HG03558 (cell line): ENCODE data around the gene CCDC106.
A peak's percentile ranks its signal among the peaks of the same experiment; 100 is the strongest.

Source experiments
- ATAC-seq: cut with Tn5 transposase; IDR thresholded peaks from one replicate; pipeline ENCODE4 v1.9.1; 2021; ENCODE audit warnings: moderate number of reproducible peaks; ENCODE audit not compliant: unreplicated experiment; ENCODE audit errors: extremely low read depth

Gene CCDC106

GRCh38 chr19:55649268-55650125, 1.5 kb downstream of the CCDC106 start:
- no peak for ATAC-seq

- ATAC-seq: no peak
Measured at GRCh38 chr19:55650126-55650557, 2.1 kb downstream of the CCDC106 start.

DNA sequence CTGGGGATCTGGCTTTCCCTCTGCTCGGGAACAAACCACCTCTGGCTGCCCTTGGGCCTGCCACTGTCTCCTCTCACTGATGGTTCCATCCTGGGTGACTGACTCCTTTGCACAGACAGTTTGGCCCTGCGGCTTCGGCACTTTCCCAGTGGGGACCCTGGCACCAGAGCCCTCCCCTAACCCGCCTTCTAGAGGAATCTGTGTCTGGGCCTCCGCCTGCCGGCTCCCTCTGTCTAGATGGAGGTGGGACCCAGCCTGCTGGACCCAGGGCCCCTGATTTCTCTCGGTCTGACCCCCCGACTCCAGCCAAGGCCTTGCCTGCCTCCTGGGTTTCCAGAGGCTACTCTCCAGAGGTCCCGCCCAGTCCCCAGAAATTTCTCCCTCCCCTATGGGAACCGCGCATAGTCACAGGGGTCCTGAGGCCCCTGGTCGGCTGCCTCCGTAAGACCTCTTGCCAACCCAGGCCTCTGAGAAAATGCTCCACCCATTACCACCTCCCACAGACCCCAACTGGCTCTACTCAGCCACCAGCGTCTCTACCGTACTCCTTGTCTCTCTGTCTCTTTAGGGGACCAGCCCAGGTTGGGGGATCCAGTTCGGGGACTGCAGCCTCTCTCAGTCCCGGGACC, 2.7 kb downstream of the CCDC106 start:
- ATAC-seq: no peak

DNA sequence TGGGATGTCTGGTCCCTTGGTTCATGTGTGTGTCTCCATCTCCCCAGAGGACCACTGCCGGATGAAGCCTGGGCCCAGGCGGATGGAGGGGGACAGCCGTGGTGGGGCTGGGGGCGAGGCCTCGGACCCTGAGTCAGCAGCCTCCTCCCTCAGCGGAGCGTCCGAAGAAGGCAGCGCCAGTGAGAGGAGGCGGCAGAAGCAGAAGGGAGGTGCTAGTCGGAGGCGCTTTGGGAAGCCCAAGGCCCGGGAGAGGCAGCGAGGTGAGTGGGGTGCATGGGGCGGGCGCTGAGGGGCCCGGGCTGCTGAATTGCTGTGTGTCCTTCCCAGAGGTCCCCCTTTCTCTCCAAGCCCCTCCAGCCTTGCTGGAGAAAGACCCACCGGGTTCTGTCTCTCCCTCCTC, 3.2 kb downstream of the CCDC106 start:
- no peak for ATAC-seq

- no peak for ATAC-seq
Measured at GRCh38 chr19:55652311-55653128, 4.5 kb downstream of the CCDC106 start.

DNA sequence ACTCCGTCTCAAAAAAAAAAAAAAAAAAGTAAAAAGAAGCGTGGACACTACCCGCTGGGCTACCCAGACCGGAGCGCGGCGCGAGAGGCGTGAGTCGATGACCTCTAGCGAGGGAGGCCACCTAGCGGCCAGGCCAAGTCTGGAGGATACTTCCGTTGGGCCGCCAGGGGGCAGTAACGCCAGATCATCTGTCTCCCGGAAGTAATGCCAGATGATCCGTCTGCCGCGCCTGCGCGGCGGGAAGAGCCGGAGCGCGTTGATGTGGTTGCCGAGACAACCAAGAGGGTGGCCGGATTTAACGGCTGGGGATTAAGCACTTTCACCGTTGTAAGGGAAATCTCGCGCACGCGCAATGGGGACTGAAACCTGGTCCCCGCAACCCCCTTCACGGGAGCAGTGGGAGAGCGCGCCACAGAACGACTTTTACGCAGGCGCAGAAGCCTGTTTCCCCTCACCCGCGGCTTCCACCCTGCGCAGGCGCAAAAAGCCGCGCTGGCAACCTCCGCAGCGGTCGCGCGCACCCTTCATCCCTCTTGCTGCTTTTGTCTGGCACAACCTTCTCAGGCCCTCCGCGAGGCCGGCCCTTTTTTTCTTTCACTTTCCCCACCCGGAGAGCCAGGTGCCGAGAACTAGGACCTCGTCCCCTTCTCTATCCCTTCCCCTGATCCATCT, 5.8 kb downstream of the CCDC106 start:
- peak; percentile 25 for ATAC-seq

- peak; percentile 42 for ATAC-seq
Measured at GRCh38 chr19:55654323-55654867, 6.4 kb downstream of the CCDC106 start.

GRCh38 chr19:55654868-55655647, 7.0 kb downstream of the CCDC106 start, which contains the start of gene U2AF2:
U2AF2 (plus strand) TSS chr19:55655035; CDS start chr19:55655105, 70 bp downstream.
- ATAC-seq: peak; percentile 16

DNA sequence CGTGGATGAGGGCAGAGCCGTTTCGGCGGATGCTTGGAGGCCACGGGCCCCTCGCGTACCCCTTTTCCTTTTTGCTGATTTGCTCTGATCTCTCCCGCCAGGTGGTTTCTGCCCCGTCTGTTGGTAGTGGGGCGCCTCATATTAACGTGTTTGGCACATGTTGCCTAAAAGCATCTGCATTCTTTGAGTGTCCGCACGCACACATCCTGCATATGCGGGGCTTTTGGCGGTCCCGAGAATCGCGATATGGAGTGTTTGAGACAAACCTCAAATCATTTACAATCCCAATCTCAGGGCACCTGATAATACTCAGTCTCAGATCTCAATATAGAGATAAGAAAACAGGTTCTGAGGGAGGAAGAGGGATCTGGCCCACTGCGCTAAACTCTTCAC, 7.6 kb downstream of the CCDC106 start:
- ATAC-seq: no peak

DNA sequence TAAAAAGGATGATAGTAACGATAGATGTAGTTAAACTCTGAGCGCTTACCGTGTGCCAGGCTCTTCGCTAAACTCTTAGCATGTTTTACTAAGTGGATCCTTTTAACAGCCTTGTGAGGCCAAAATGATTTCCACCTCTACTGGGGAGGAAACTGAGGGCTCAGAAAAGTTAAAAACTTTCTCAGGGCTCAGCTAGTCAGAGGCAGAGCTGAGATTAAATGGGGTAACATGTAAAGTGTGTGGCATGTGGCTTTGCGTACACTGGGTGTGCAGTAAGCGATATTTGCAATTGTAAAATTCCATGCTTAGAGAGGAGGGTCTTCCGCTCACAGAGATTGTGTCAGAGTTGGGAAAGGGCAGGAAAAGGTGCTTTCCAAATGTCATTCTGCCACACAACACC, 8.5 kb downstream of the CCDC106 start:
- ATAC-seq: no peak

DNA sequence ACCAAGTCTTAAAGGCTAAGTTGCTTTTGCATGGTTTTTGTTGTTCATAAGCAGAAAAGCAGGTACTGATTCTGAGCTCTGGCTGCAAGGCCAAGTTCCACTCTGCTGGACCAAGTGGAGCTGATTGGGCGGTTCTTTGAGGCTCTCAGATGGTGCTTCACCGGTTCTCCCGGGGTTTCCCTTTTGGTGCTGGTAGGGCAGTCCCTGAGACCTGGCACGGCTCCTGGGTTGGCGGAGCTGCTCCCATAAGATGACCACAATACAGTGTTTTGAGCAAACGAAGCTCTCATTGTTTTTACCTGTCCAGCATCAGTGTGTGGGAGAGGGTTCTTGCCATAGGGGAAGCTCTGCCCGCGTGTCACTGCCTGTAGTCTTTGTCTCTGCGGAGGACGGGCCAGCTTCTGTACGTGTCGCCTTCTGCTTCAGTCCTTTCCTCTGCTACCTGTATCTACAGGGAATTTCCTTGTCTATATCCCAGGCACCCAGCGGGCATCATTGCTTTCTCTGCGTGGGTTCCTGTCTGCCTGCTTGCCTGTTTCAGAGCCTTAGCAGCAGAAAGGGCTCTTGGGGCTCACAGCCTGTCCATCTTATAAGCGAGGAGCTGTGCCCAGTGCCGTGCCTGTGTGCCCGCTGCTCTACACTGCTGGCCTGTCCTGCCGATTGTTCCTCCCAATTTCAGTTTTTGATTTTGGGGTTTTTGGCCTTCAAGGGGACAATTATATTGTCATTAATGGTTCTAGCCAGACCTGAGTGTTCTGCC, 9.2 kb downstream of the CCDC106 start:
- no peak for ATAC-seq

- ATAC-seq: no peak
Measured at GRCh38 chr19:55658846-55659459, 10.9 kb downstream of the CCDC106 start.

DNA sequence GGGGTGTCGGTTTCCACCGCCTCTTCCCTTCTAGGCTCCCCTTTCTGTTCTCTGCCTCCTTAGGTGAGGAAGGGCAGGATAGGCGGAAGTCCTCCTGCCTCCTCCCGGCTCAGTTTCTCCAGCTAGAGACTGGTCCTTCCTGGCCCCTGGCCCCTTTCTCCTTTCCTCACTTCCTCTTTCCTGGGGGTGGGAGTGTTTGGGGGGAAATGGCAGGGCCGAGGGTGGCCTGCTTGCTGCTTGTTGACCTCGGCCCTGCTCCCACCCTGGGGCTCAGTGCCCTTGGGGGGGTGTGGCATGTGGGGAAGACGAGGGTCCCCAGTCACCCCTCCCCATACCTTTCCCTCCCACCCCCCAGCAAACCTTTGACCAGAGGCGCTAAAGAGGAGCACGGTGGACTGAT, 11.8 kb downstream of the CCDC106 start:
- ATAC-seq: no peak

- no peak for ATAC-seq
Measured at GRCh38 chr19:55660404-55660803, 12.4 kb downstream of the CCDC106 start.

DNA sequence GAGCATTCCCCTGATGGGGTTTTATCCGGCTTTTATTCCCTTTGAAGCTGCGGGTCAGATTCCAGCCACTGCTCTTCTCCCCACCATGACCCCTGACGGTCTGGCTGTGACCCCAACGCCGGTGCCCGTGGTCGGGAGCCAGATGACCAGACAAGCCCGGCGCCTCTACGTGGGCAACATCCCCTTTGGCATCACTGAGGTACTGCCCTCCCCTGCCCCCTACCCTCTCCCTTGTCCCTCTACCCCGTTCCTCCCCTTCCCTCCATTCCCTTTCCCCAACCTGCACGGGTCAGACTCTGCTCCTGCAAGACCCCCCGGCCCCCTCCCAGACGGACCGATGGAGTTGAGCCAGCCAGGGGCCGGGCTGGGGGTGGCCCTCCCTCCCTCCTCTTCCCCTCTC, 13.0 kb downstream of the CCDC106 start:
- no peak for ATAC-seq

DNA sequence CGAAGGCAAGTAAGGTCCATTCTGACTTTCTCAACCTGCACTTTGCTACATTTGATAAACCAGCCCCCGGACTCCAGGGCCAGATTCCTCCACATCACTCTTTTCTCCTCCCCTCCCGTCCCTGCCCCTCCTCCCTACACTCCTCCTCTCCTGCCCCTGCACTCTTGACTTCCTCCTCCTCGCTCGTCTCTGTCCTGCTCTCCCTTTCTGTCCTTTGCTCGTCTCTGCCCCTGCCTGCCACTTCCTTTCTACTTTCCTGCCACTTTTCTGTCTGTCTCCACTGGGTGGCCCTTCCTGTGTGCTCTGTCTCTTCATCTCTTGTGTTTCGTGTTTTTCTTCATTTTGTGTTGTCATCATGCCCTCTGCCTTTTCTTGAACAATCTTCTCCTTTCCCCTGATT, 13.8 kb downstream of the CCDC106 start:
- ATAC-seq: no peak

DNA sequence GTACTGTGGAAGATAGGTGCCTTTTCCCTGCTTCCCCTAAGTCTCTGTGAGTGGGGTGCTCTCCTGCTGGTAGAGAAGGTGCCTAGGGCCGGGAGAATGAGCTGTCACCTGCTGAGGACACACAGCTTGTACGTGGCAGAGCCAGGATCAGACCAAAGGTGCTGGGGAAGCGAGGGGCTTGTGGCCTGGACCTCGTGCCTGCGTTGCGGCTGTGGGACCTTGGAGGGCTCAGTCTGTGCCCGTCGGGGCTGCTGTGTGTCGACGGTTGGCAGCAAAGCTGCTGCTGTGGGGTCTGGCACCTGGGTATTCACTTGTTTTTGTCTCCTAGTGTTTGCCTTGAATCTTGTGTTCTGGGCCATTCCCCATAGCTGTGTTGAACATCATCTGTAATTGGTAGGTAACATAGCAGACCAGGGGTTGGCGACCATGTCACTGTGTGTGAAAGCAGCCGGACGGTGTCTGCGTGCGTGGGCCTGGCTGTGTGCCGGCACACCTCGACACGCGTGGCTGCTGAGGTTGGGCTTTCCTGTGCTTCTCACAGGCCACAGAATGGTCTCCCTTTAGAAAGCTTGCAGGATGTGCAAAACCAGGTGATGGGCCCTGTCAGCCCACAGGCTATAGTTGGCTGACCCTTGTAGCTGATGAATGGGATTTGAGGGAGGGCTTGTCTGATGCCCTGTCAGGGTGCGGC, 16.0 kb downstream of the CCDC106 start:
- ATAC-seq: no peak
